Measurements from ENCODE around the gene AHCYL2.

DNA sequence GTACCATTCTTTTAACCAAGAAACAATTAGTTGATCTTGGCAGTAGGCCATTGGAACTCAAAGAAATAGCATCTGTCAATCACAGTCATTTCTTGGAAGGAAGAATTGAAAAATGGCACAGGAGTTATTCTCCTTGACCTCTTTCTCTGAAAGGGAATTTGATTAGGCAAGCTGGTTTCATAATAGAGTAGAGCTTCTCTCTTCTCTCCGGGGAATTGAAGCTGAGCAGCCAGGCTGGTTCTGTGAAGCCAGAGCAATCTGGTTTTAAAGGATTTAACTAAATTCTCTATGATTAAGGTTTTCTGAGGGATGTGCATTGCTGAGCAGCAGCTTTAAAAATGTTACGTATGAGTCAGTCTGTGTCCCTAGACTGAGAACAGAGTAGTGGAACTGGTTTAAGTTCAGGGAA, 70.2 kb downstream of the AHCYL2 start:
- TF ChIP-seq, protein P1, sequence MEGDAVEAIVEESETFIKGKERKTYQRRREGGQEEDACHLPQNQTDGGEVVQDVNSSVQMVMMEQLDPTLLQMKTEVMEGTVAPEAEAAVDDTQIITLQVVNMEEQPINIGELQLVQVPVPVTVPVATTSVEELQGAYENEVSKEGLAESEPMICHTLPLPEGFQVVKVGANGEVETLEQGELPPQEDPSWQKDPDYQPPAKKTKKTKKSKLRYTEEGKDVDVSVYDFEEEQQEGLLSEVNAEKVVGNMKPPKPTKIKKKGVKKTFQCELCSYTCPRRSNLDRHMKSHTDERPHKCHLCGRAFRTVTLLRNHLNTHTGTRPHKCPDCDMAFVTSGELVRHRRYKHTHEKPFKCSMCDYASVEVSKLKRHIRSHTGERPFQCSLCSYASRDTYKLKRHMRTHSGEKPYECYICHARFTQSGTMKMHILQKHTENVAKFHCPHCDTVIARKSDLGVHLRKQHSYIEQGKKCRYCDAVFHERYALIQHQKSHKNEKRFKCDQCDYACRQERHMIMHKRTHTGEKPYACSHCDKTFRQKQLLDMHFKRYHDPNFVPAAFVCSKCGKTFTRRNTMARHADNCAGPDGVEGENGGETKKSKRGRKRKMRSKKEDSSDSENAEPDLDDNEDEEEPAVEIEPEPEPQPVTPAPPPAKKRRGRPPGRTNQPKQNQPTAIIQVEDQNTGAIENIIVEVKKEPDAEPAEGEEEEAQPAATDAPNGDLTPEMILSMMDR (IDR thresholded peaks at IDR 0.05): no peak
- TF ChIP-seq POLR2A (IDR thresholded peaks at IDR 0.05) (no peak), EP300 (IDR thresholded peaks at IDR 0.05) (no peak), POLR2AphosphoS5 (IDR thresholded peaks at IDR 0.05) (no peak)

Data from gastroesophageal sphincter (tissue), 3 donors.